Activated naive CD8-positive, alpha-beta T cell treated with anti-CD3 and anti-CD28 coated beads for 36 hours (primary cell): ENCODE measurements around the gene GIGYF2. TPM values are rescaled to one million over a fixed set of nuclear protein-coding genes. Genes with fewer than 3 reads are reported as not detected.
"Not testable (repeated sequence)": the region's sequence is repeated elsewhere in the genome, so short reads cannot be mapped to it uniquely, and the experiment has no call there.

Source experiments
- DNase-seq: peaks from one replicate; pipeline ENCODE4 v3.0.0; 2021
- H3K27ac Mint-ChIP-seq: one replicate; pipeline ENCODE4 v1.8.0; 2022; ENCODE audit warnings: mild to moderate bottlenecking, moderate library complexity, mixed read lengths
- H3K27me3 Mint-ChIP-seq: one replicate; pipeline ENCODE4 v1.8.0; 2022; ENCODE audit warnings: mild to moderate bottlenecking, mixed read lengths
- H3K36me3 Mint-ChIP-seq: one replicate; pipeline ENCODE4 v1.8.0; 2021; ENCODE audit warnings: mild to moderate bottlenecking, mixed read lengths
- H3K4me1 Mint-ChIP-seq: one replicate; pipeline ENCODE4 v1.8.0; 2021; ENCODE audit warnings: mixed read lengths
- H3K4me3 Mint-ChIP-seq: one replicate; pipeline ENCODE4 v1.8.0; 2022; ENCODE audit warnings: mild to moderate bottlenecking, moderate library complexity, mixed read lengths
- H3K9me3 Mint-ChIP-seq: one replicate; pipeline ENCODE4 v1.8.0; 2022; ENCODE audit warnings: mixed read lengths
- total RNA-seq, 2 experiments: library from RNA; stranded (reverse); gene quantifications; one replicate each; pipeline ENCODE4 v1.2.3, GENCODE V29; 2021

Gene GIGYF2
- total RNA-seq, 2 experiments from 2014 or later, result 45.2 to 45.7 TPM

DNA sequence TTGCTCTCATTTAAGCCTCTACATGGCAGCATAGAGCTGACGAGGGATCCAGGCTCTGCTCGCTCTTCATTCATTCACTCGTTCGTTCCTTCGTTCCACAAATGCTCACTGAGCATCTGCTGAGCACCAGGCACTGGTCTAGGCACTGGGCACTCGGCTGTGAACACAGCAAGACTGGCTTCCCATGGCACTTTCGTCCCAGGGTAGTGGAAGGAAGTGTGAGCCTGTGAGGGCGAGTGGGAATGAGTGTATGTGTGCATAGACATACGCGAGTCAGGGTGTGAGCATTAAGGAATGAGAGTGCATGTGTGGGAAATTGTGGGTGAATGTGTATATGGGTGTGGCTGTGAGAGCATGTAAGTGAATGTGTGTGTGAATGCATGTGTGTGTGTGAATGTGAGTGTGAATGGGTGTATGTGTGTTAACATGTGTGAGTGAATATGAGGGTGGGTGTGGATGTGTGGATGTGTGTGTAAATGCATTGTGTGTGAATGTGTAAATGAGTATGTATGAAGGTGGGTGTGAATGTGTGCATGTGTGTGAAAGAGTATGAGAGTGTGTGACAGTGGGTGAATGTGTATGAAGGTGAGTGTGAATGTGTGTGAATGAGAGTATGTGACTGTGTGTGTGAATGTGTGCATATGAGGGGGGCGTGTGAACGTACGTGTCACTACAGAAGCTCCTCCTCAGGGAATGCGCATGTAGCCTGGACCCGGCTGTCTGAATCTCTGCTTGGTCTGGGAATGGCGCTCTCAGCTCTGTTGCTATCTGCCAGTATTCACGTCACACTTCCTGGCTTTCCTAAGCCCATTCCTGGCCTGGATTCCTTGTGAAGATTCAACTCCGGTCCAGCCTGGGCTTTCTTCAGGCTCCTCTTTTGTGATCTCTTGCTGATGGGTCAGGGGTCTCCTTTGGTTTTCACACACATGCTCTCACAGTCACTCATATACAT, 201.7 kb downstream of the GIGYF2 start:
- Mint-ChIP-seq H3K27ac (no peak overlapping the region), H3K4me3 (no peak overlapping the region), H3K9me3 (no peaks in the 10 kb centered on the region), H3K4me1 (no peaks in the 10 kb centered on the region), H3K36me3 (no peaks in the 10 kb centered on the region), H3K27me3 (no peaks in the 10 kb centered on the region)
- no peak for DNase-seq

DNA sequence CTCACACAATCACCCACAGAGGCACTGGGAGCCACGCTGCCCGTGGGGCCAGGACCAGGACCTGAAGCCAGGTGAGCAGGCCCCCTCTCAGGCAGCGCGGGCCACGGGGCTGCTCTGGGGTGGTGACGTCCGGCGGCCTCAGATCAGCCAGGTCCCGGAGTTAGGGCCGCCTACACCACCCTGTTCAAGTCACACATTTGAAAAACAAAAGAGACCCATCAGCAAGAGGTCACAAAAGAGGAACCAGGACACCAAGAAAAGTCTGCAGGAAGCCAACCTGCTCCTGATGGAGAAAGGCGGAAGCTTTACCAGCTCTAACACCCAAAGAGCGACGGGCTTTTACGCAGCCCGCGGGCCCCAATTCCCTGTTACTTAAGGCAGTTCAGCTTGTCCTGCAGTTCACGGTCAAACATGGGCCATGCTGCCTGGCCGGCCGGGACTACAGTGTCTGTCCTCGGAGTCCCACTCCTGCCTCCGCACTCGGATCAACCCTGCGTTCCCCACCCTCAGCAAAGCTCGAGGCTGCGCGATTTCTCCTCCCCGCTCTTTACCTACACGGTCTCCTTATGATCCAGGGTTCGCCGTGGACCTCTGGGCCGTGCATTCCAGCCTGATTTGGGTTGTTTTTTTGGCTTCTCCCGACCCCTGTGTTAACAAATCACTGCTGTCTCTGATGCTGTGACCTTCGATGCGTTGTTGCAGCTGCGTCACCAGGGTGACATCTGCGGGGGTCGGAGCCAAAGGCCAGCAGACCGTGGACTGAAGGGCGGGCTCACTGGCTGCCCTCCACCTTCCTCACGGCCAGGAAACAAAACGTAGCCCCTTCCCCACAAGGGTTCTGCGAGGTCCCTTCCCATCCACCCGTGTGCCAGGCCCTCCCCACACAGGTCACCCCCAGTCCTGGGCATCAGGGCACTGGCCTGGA, 203.9 kb downstream of the GIGYF2 start:
- no peak overlapping the region for H3K4me3 Mint-ChIP-seq
- H3K4me1 Mint-ChIP-seq, result no peaks in the 10 kb centered on the region
- no peaks in the 10 kb centered on the region for H3K27me3 Mint-ChIP-seq
- no peaks in the 10 kb centered on the region for H3K36me3 Mint-ChIP-seq
- DNase-seq, result no peak
- H3K27ac Mint-ChIP-seq, result no peak overlapping the region
- no peaks in the 10 kb centered on the region for H3K9me3 Mint-ChIP-seq

DNA sequence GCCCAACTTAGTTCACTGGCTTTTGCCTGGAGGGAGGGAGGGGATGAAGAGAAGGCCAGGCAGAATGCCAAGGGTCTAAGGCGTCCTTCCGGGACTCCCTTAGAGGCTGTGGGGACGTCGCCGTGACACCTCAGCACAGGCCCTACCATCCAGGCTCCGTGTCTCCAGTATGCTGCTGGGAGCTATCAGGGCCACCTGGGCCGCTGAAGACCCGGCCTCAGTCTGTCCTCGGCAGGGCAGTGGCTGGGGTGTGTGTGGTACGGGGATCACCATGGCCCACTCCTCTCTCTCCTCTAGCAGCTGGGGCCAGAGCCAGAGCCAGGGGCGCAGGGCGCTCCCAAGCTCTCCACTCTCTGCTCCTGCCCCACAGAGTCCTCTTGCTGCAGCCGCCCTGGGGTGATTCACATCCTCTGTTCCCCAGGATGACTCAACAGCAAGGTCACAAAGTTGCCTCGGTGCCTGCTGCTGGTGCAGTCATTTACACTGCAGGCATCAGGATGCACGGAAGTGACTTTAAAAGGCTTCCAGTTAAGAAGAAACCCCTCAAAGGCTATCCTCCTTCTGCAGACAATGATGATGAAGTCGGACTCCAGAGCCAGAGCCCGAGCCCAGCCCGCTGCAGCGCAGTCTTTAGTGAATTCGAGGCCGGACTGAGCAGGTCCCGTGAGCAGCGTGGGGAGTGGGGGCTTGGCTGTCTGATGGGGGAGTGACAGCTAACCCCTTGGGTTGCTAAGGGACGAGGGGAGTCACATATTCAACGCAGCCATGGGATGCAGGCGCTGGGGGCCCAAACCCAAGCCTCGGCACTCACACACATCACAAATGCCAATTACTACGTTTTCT, 204.8 kb downstream of the GIGYF2 start:
- no peak overlapping the region for H3K4me3 Mint-ChIP-seq
- no peak overlapping the region for H3K27ac Mint-ChIP-seq
- H3K36me3 Mint-ChIP-seq, result no peaks in the 10 kb centered on the region
- H3K9me3 Mint-ChIP-seq, result no peaks in the 10 kb centered on the region
- DNase-seq, result no peak
- H3K4me1 Mint-ChIP-seq, result no peaks in the 10 kb centered on the region
- H3K27me3 Mint-ChIP-seq, result no peaks in the 10 kb centered on the region

DNA sequence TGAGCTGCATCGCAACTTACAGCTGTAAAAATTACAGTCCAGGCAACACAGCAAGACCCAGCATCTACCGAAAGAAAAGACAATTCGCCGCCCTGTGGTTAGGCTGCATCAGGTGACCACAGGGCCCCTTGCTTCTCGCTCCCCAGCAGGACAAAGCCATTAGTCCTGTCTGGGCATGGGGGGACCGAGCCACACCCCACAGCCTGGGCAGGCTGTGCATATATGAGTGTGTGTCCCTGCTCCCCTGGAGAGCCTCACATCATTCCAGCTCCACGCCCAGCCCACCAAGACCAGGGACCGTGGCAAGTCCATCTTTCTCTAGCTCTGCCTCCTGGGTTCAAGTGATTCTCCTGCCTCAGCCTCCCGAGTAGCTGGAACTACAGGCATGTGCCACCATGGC, 206.9 kb downstream of the GIGYF2 start:
- Mint-ChIP-seq H3K4me3 (no peak overlapping the region), H3K27me3 (no peaks in the 10 kb centered on the region), H3K4me1 (no peaks in the 10 kb centered on the region), H3K36me3 (no peaks in the 10 kb centered on the region), H3K27ac (no peak overlapping the region), H3K9me3 (no peaks in the 10 kb centered on the region)
- DNase-seq, result no peak

DNA sequence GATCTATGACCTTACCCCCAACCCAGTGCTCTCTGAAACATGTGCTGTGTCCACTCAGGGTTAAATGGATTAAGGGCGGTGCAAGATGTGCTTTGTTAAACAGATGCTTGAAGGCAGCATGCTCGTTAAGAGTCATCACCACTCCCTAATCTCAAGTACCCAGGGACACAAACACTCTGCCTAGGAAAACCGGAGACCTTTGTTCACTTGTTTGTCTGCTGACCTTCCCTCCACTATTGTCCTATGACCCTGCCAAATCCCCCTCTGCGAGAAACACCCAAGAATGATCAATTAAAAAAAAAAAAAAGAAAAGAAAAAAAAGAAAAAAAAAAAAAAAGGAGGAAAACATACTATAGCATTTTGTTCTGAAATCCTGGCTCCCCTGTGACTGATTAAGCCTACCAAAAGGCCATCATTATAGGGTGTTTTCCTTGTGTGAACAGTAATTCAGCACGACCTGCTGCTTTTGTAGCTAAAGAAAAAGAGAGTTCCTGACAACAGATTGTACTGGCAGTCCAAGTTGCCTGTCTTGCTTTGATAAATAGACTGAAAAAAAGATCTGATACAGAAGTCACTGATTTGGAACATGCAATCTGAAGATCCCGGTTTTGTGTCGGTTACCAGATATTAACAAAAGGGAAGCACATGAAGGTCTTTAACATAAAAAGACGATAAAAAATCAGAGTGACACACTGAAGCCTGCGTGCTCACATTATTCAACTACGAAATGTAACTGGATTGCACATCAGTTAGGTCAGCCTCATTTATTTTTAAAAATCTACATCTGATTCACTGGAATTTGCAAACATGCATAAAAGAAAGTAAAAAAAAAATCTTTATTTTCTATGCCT, 210.0 kb downstream of the GIGYF2 start:
- peaks cover 13% of the 10 kb centered on the region for H3K9me3 Mint-ChIP-seq
- H3K4me1 Mint-ChIP-seq, H3K4me3 Mint-ChIP-seq, H3K27ac Mint-ChIP-seq, H3K36me3 Mint-ChIP-seq, DNase-seq: not testable (repeated sequence)
- H3K27me3 Mint-ChIP-seq, result peaks cover 16% of the 10 kb centered on the region

DNA sequence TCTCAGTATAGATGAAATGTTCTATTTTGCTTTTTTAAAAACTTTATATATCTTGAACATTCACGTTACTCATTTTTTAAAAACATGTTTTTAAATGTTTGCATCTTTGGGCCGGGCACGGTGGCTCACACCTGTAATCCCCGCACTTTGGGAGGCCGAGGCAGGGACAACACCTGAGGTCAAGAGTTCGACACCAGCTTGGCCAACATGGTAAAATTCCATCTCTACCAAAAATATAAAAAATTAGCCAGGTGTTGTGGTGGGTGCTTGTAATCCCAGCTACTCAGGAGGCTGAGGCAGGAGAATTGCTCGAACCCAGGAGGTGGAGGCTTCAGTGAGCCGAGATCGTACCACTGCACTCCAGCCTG, 210.6 kb downstream of the GIGYF2 start:
- not testable (repeated sequence) for H3K27ac Mint-ChIP-seq, H3K4me3 Mint-ChIP-seq, H3K36me3 Mint-ChIP-seq, DNase-seq, H3K4me1 Mint-ChIP-seq
- Mint-ChIP-seq H3K27me3 (peaks cover 22% of the 10 kb centered on the region), H3K9me3 (peaks cover 18% of the 10 kb centered on the region)

DNA sequence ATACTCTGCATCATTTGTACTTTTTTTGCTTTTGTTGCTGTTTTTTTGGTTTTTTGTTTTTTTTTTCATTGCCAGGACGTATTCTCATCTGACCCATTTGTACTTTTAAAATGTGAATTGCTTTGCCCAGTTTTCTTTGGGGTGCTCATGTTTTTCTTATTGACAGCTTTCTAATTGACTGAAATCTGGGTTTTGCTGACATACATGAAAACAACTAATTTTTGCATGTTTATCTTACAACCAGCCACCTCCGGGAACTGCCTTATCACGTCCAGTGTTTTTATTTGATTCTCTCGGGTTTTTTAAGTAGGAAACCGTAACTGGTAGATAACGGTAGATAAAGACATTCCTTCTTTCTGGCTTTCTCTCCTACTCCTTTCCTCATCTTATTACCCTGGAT, 211.6 kb downstream of the GIGYF2 start:
- no peak overlapping the region for H3K4me3 Mint-ChIP-seq
- H3K36me3 Mint-ChIP-seq, result no peaks in the 10 kb centered on the region
- H3K4me1 Mint-ChIP-seq, result no peaks in the 10 kb centered on the region
- peaks cover 21% of the 10 kb centered on the region for H3K9me3 Mint-ChIP-seq
- H3K27ac Mint-ChIP-seq, result no peak overlapping the region
- peaks cover 30% of the 10 kb centered on the region for H3K27me3 Mint-ChIP-seq
- no peak for DNase-seq

Other genes with a start within 250 kb of the GIGYF2 start
- not detected for gene ALPI, start 241.2 kb upstream of the GIGYF2 start, total RNA-seq
- gene ECEL1, start 209.5 kb upstream of the GIGYF2 start, total RNA-seq, result under 1 TPM; 0.12 to 0.14 TPM
- not detected for gene PRSS56, start 176.9 kb upstream of the GIGYF2 start, total RNA-seq
- gene CHRND, start 171.2 kb upstream of the GIGYF2 start, total RNA-seq, result not detected
- gene CHRNG, start 157.6 kb upstream of the GIGYF2 start, total RNA-seq, result not detected
- 1 to 10 TPM; 6.9 to 7.0 TPM for gene TIGD1, start 146.8 kb upstream of the GIGYF2 start, total RNA-seq
- 10 to 100 TPM; 70.1 to 71.8 TPM for gene EIF4E2, start 146.6 kb upstream of the GIGYF2 start, total RNA-seq
- 1 to 10 TPM in 1 of 2 experiments, under 1 TPM in 1; 0.78 to 1.1 TPM for gene EFHD1, start 63.7 kb upstream of the GIGYF2 start, total RNA-seq
- gene KCNJ13, start 79.2 kb downstream of the GIGYF2 start, total RNA-seq, result not detected
- 1 to 10 TPM; 1.5 to 2.4 TPM for gene SNORC, start 172.9 kb downstream of the GIGYF2 start, total RNA-seq